ENCODE measurements around the gene UNC5A. TPM values are rescaled to one million over a fixed set of nuclear protein-coding genes. Genes with fewer than 3 reads are reported as not detected.

Gene UNC5A
- total RNA-seq, 4 donors from 2014 or later, result 0.34 to 0.67 (median 0.67) TPM; not detected in 1

DNA sequence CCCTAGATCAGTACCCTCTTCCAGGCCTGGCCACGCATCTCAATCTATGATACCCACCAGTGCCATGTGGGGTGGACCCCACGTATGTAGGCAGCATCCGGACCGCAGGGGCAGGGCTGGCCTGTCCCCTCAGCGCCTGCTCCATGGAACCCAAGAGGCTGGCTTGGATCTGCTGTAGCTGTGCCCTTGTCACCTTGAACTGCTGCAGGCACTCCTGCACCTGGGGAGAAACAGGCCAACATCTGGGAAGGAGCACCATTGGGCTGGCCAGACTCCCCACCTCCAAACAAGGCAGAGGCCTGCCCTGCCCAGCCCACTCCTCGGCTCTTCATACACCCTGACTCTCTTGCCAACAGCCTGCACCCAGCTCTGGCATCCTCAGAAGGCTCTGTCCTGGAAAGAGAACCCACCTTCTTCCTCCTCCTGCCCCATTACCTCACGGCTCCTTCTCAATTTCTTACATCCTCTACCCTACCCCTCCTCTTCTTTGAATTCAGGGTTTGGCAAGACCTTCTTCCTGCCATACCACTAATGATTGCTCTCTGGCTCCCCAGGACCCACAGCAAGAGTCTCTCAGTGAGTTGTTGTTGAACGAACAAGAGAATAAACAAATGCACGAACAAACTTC is 81.1 kb downstream of the UNC5A start:
- Histone ChIP-seq H3K27me3 (no peaks in the 10 kb centered on the region), H3K4me3 (replicated peaks in 1 of 3) (no peak overlapping the region), H3K4me1 (no peaks in the 10 kb centered on the region), H3K27ac (no peak overlapping the region), H3K9me3 (no peaks in the 10 kb centered on the region), H3K36me3 (no peaks in the 10 kb centered on the region)
- WGBS, 2 donors, result 43 to 72% methylated on average over 4 to 9 of the region's 9 CpGs
- intact Hi-C loops (cut with DNase I), result no loop called here
- TF ChIP-seq, protein P1, sequence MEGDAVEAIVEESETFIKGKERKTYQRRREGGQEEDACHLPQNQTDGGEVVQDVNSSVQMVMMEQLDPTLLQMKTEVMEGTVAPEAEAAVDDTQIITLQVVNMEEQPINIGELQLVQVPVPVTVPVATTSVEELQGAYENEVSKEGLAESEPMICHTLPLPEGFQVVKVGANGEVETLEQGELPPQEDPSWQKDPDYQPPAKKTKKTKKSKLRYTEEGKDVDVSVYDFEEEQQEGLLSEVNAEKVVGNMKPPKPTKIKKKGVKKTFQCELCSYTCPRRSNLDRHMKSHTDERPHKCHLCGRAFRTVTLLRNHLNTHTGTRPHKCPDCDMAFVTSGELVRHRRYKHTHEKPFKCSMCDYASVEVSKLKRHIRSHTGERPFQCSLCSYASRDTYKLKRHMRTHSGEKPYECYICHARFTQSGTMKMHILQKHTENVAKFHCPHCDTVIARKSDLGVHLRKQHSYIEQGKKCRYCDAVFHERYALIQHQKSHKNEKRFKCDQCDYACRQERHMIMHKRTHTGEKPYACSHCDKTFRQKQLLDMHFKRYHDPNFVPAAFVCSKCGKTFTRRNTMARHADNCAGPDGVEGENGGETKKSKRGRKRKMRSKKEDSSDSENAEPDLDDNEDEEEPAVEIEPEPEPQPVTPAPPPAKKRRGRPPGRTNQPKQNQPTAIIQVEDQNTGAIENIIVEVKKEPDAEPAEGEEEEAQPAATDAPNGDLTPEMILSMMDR (IDR thresholded peaks at IDR 0.05), result no peak
- TF ChIP-seq POLR2A (IDR thresholded peaks at IDR 0.05), result no peak
- no peak for DNase-seq

DNA sequence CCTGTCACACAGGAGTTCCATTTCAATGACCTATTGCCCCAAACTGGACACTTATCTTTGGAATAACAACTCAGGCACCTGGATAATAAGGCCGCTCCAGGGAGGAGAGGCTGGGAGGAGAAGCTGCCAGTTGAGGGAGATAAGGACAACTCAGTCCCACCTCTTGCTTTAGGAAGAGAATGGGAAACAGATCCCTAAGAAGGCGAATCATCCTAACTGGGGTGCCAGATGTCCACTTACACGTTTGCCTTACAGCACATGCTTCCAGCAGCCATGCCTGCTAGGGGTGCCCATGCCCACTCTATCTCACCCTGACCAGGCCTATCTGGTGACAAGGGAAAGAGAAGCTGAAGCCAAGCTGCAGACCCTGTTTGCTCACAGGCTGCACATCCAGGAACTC is 82.3 kb downstream of the UNC5A start:
- DNase-seq, result no peak
- intact Hi-C loops (cut with DNase I), result no loop called here
- no peaks in the 10 kb centered on the region for H3K36me3 ChIP-seq
- H3K4me3 ChIP-seq (replicated peaks in 1 of 3), result no peak overlapping the region
- no peaks in the 10 kb centered on the region for H3K9me3 ChIP-seq
- no peak for TF ChIP-seq POLR2A (IDR thresholded peaks at IDR 0.05)
- TF ChIP-seq, protein P1 (IDR thresholded peaks at IDR 0.05), result no peak
- no peaks in the 10 kb centered on the region for H3K27me3 ChIP-seq
- no peak overlapping the region for H3K27ac ChIP-seq
- H3K4me1 ChIP-seq, result no peaks in the 10 kb centered on the region
- WGBS, 2 donors, result 71 to 94% methylated on average over 3 of the region's 3 CpGs

DNA sequence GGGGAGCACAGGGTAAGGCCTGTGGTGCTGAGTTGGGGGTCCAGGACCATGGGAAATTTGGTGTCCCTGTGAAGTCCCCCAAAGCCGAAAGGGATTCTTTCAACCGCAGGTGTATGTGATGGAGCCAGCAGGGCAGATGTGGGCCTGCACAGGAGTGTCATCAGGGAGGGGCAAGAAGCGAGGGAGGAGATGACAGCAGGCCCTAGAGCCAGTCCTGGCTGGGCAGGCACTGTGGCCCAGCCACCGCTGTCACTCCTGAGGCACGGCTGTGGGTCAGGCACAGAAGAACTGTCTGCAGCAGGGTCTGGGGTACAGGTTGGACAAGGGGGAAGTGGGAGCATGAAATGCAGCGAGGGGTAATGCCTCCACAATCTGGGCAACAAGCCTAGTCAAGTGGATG is 83.9 kb downstream of the UNC5A start:
- H3K27me3 ChIP-seq, result no peaks in the 10 kb centered on the region
- TF ChIP-seq, protein P1 (IDR thresholded peaks at IDR 0.05), result no peak
- TF ChIP-seq POLR2A (IDR thresholded peaks at IDR 0.05), result no peak
- WGBS, 2 donors, result 67 to 69% methylated on average over 6 of the region's 6 CpGs
- H3K4me3 ChIP-seq (replicated peaks in 1 of 3), result no peak overlapping the region
- H3K36me3 ChIP-seq, result no peaks in the 10 kb centered on the region
- DNase-seq, result no peak
- no peak overlapping the region for H3K27ac ChIP-seq
- H3K4me1 ChIP-seq, result no peaks in the 10 kb centered on the region
- H3K9me3 ChIP-seq, result no peaks in the 10 kb centered on the region
- intact Hi-C loops (cut with DNase I), result no loop called here

DNA sequence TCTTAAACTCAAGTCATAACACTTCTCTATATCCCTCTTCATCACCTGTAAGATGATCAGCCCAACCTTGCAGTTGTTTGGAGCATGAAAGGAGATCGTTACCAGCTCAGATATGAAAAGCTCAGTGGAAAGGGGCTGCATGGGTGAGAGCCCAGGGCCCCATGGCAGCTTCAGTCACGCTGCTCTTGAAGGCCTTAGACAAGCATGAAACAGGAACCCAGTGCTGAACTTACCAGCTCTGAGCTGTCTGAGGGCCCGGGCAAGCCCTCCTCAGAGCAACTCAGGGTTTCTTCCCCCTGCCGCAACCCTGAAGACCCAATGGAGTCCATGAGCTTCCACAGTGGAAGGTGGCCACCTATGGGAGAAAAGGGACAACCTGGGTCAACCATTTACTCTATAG is 85.5 kb downstream of the UNC5A start:
- TF ChIP-seq POLR2A (IDR thresholded peaks at IDR 0.05), result no peak
- TF ChIP-seq, protein P1 (IDR thresholded peaks at IDR 0.05), result no peak
- H3K27me3 ChIP-seq, result no peaks in the 10 kb centered on the region
- no peak for DNase-seq
- no peak overlapping the region for H3K4me3 ChIP-seq (replicated peaks in 1 of 3)
- intact Hi-C loops (cut with DNase I), result no loop called here
- H3K27ac ChIP-seq, result no peak overlapping the region
- H3K9me3 ChIP-seq, result no peaks in the 10 kb centered on the region
- H3K4me1 ChIP-seq, result no peaks in the 10 kb centered on the region
- no peaks in the 10 kb centered on the region for H3K36me3 ChIP-seq
- 70 to 90% methylated on average over 3 to 4 of the region's 4 CpGs for WGBS, 2 donors

DNA sequence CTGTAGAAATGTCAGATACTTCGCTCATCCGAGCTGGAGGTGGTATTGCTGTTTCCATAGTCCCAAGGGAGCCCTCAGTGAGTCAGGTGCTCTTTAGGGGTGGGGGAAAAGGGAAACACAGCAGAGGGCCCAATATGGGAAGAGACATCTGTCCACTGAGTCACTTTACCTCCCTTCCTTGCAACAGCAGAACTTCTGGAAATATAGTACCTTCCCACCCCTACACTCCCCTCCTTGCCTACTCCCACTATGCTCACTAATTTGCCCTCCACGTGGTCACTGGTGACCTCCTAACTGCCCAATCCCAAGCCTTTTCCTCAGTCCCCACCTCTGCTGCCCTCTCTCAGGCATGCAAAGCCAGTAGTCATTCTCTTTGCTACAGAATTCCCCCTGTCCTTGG is 86.9 kb downstream of the UNC5A start:
- H3K4me3 ChIP-seq (replicated peaks in 1 of 3), result no peak overlapping the region
- no peak for DNase-seq
- H3K4me1 ChIP-seq, result no peaks in the 10 kb centered on the region
- no peak for TF ChIP-seq POLR2A (IDR thresholded peaks at IDR 0.05)
- TF ChIP-seq, protein P1 (IDR thresholded peaks at IDR 0.05), result no peak
- H3K9me3 ChIP-seq, result no peaks in the 10 kb centered on the region
- intact Hi-C loops (cut with DNase I), result no loop called here
- no peaks in the 10 kb centered on the region for H3K36me3 ChIP-seq
- 55 to 70% methylated on average over 3 of the region's 3 CpGs for WGBS, 2 donors
- H3K27me3 ChIP-seq, result no peaks in the 10 kb centered on the region
- no peak overlapping the region for H3K27ac ChIP-seq
